Loucy (cell line): ENCODE data around the gene RPRM.

Experiments used
- H2AFZ ChIP-seq: fragments of 200-600 bp; sonication (generic); 2 replicates; pipeline ENCODE4 v1.6.0; 2016; ENCODE audit warnings: antibody characterized with exemption, mild to moderate bottlenecking, low read length, moderate library complexity
- H3F3A ChIP-seq: fragments of 200-600 bp; 2 replicates; pipeline ENCODE4 v1.6.0; 2016; ENCODE audit warnings: antibody characterized with exemption, low read depth, mild to moderate bottlenecking
- H3K27me3 ChIP-seq: fragments of 200-600 bp; sonication (generic); 2 replicates; pipeline ENCODE4 v1.6.1; 2014; ENCODE audit warnings: low read length, mild to moderate bottlenecking; ENCODE audit not compliant: insufficient read depth, poor library complexity, severe bottlenecking
- H3K36me3 ChIP-seq: fragments of 200-600 bp; sonication (generic); 2 replicates; pipeline ENCODE4 v1.6.1; 2016; ENCODE audit warnings: low read length; ENCODE audit not compliant: insufficient read depth
- H3K4me1 ChIP-seq: fragments of 200-600 bp; sonication (generic); 2 replicates; pipeline ENCODE4 v1.5.1; 2014; ENCODE audit warnings: low read length, mild to moderate bottlenecking; ENCODE audit not compliant: insufficient read depth, poor library complexity, severe bottlenecking
- H3K4me2 ChIP-seq: fragments of 200-600 bp; sonication (generic); 2 replicates; pipeline ENCODE4 v1.6.0; 2014; ENCODE audit warnings: antibody characterized with exemption, low read length, low read depth, mild to moderate bottlenecking; ENCODE audit not compliant: poor library complexity, severe bottlenecking
- H3K4me3 ChIP-seq: fragments of 200-600 bp; sonication (generic); 2 replicates; pipeline ENCODE4 v1.5.1; 2014; ENCODE audit warnings: low read length, mild to moderate bottlenecking, mixed read lengths; ENCODE audit not compliant: poor library complexity, severe bottlenecking
- H3K79me2 ChIP-seq: fragments of 200-600 bp; sonication (generic); 2 replicates; pipeline ENCODE4 v1.6.1; 2014; ENCODE audit warnings: low read length; ENCODE audit not compliant: insufficient read depth
- H3K9ac ChIP-seq: fragments of 200-600 bp; sonication (generic); 2 replicates; pipeline ENCODE4 v1.6.0; 2014; ENCODE audit warnings: mild to moderate bottlenecking, low read depth, low read length, moderate library complexity; ENCODE audit not compliant: poor library complexity, severe bottlenecking
- H3K9me2 ChIP-seq: fragments of 200-600 bp; sonication (generic); replicated peaks from 2 replicates; pipeline ENCODE4 v1.6.1; 2016; ENCODE audit warnings: low read depth, low read length, mixed read lengths
- H3K9me3 ChIP-seq: fragments of 200-600 bp; sonication (generic); 2 replicates; pipeline ENCODE4 v1.6.1; 2014; ENCODE audit warnings: mild to moderate bottlenecking, antibody characterized with exemption, low read length, low read depth; ENCODE audit not compliant: insufficient read depth
- H4K20me1 ChIP-seq: fragments of 200-600 bp; sonication (generic); 2 replicates; pipeline ENCODE4 v1.6.0; 2014; ENCODE audit warnings: antibody characterized with exemption, low read length, mild to moderate bottlenecking; ENCODE audit not compliant: insufficient read depth, poor library complexity, severe bottlenecking
- CTCF ChIP-seq: fragments of 200-600 bp; sonication (generic); conservative IDR thresholded peaks from 2 replicates; pipeline ENCODE4 v1.5.1; 2014; ENCODE audit warnings: mild to moderate bottlenecking, antibody characterized with exemption, low read length
- EZH2phosphoT487 ChIP-seq: fragments of 200-600 bp; IDR thresholded peaks from 2 replicates; pipeline ENCODE4 v1.6.1; 2018; ENCODE audit warnings: antibody characterized with exemption, mild to moderate bottlenecking, moderate library complexity, borderline replicate concordance

RPRM gene

DNA sequence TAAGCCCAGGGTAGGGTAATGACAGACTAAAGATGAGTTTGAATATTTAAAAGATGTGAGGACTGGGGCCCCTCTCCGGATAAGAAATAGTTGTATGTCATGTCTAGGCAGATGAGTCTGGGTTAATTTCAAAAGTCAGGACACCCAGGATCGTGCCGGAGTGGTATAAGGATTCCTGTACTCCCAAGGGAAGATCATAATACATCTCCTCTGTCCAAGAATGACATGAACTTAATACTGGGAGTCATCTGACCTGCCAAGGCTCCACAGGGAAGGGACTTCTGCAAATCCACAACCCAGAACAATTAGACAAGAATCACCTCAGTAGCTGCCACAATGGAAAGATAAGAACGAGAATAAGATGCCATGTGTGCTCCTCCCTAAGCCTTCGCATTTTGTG lies 17.1 kb downstream of the RPRM start:
- H3K9me3 ChIP-seq: no peaks in the 10 kb centered on the region
- no peak overlapping the region for H3K4me3 ChIP-seq
- H3K9ac ChIP-seq: no peak overlapping the region
- H3K27me3 ChIP-seq: no peaks in the 10 kb centered on the region
- H4K20me1 ChIP-seq: no peaks in the 10 kb centered on the region
- H3F3A ChIP-seq: no peaks in the 10 kb centered on the region
- TF ChIP-seq EZH2phosphoT487: no peak
- TF ChIP-seq CTCF: no peak
- H3K4me2 ChIP-seq: no peak overlapping the region
- no peaks in the 10 kb centered on the region for H3K36me3 ChIP-seq
- no peaks in the 10 kb centered on the region for H3K9me2 ChIP-seq
- no peaks in the 10 kb centered on the region for H3K79me2 ChIP-seq
- no peaks in the 10 kb centered on the region for H3K4me1 ChIP-seq
- H2AFZ ChIP-seq: no peak overlapping the region

DNA sequence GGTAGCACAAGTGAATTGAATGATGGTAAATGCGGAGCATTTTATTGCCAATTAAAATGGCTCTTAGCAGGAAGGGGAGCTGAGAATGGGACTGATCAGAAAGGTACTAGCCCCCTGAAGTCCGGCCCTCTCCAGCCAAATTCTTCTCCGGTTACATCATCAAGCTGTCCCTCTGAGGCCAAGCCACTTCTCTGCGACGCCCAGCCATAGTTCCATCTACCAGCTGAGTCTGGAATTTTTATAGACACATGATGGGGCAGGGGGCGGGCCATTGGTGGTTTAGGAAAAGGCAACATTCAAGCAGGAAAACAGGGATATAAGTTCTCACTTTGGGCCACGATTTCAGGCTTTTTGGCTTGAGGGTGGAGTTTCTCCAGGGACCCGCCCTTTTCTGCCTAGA lies 22.7 kb downstream of the RPRM start:
- Histone ChIP-seq H3K9ac (no peak overlapping the region), H3K36me3 (no peaks in the 10 kb centered on the region), H3K4me3 (no peak overlapping the region), H3F3A (no peaks in the 10 kb centered on the region), H3K9me2 (no peaks in the 10 kb centered on the region), H3K4me1 (no peaks in the 10 kb centered on the region), H2AFZ (no peak overlapping the region), H4K20me1 (no peaks in the 10 kb centered on the region), H3K4me2 (no peak overlapping the region), H3K9me3 (no peaks in the 10 kb centered on the region), H3K27me3 (no peaks in the 10 kb centered on the region), H3K79me2 (no peaks in the 10 kb centered on the region)
- no peak for TF ChIP-seq CTCF

DNA sequence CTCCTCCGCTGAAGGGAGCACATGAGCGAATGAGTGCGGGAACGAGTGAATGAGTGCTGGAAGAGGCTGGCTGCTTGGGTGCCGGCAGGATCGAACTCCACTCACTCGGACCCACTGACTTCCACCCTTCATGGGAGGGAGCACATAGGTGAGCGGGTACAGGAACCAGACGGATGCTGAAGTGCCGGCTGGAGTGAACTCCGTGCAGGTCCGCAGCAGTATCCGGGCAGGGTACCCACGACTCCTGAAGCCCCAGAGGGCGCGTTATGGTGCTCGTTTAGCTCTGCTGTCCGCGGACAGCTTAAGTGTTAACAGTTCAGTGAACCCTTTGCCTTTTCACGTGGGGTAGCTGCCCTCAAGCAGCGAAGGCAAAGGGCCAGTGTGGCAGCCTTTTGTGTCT lies 23.2 kb downstream of the RPRM start:
- Histone ChIP-seq H3K4me3 (no peak overlapping the region), H3K4me1 (no peaks in the 10 kb centered on the region), H4K20me1 (no peaks in the 10 kb centered on the region)

More for the DNA sequence above, 23.2 kb downstream of the RPRM start:
- Histone ChIP-seq H3K9me3 (no peaks in the 10 kb centered on the region), H3K36me3 (no peaks in the 10 kb centered on the region), H3K9me2 (no peaks in the 10 kb centered on the region), H3K4me2 (no peak overlapping the region), H3K27me3 (no peaks in the 10 kb centered on the region), H3K9ac (no peak overlapping the region), H3F3A (no peaks in the 10 kb centered on the region), H3K79me2 (no peaks in the 10 kb centered on the region), H2AFZ (no peak overlapping the region)
- TF ChIP-seq CTCF: no peak
- TF ChIP-seq EZH2phosphoT487: no peak
